ENCODE measurements around the gene DND1.
"Not testable (repeated sequence)": the region's sequence is repeated elsewhere in the genome, so short reads cannot be mapped to it uniquely, and the experiment has no call there.

The DND1 gene

DNA sequence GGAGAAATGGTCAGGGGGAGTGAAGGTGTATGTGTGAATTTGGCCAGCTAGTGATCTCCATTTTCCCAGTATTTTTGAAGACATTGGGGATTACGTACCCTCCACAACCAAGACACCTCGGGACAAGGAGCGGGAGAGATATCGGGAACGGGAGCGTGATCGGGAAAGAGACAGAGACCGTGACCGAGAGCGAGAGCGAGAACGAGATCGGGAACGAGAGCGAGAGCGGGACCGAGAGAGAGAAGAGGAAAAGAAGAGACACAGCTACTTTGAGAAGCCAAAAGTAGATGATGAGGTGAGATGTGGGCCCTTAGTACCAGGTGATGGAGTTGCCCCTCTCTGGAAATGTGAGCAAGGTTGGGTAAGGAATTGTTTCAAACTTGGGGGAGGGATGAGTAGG, 14.5 kb downstream of the DND1 start:
- Histone ChIP-seq H3K27ac (no peak overlapping the region), H3K4me3 (ENCODE audit: low read depth, low read length) (no peak overlapping the region), H3K27me3 (ENCODE audit: insufficient read depth, low read depth, severe bottlenecking) (no peaks in the 10 kb centered on the region), H3K9me3 (ENCODE audit: severe bottlenecking) (no peaks in the 10 kb centered on the region), H3K36me3 (peaks cover 95% of the 10 kb centered on the region)
- DNase-seq, result no peak
- TF ChIP-seq, protein P1, sequence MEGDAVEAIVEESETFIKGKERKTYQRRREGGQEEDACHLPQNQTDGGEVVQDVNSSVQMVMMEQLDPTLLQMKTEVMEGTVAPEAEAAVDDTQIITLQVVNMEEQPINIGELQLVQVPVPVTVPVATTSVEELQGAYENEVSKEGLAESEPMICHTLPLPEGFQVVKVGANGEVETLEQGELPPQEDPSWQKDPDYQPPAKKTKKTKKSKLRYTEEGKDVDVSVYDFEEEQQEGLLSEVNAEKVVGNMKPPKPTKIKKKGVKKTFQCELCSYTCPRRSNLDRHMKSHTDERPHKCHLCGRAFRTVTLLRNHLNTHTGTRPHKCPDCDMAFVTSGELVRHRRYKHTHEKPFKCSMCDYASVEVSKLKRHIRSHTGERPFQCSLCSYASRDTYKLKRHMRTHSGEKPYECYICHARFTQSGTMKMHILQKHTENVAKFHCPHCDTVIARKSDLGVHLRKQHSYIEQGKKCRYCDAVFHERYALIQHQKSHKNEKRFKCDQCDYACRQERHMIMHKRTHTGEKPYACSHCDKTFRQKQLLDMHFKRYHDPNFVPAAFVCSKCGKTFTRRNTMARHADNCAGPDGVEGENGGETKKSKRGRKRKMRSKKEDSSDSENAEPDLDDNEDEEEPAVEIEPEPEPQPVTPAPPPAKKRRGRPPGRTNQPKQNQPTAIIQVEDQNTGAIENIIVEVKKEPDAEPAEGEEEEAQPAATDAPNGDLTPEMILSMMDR (IDR thresholded peaks at IDR 0.05; ENCODE audit: low read depth, low read length), result no peak

DNA sequence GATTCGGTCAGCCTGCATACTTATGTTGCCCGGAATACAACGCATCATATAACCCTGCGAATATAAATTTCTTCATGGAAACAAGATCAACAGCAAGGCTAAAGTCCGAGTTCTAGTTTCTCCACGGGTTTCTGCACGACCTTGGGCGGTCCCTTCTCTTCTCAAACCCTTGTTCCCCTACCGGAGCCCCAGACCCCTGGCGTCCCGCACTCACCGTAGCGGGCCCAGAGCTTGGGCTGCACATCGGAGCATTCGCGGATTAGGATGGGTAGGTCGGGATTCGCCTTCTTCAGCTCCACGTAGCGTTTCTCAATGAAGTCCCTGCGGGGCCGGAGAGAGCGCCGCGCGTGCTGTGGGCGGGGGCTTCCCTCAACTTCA, 26.3 kb downstream of the DND1 start:
- TF ChIP-seq, protein P1 (IDR thresholded peaks at IDR 0.05; ENCODE audit: low read depth, low read length), result no peak
- peak overlapping the region; percentile 68 for H3K27ac ChIP-seq
- H3K27me3 ChIP-seq (ENCODE audit: insufficient read depth, low read depth, severe bottlenecking), result no peaks in the 10 kb centered on the region
- peaks cover 72% of the 10 kb centered on the region for H3K36me3 ChIP-seq
- no peak for DNase-seq
- H3K9me3 ChIP-seq (ENCODE audit: severe bottlenecking), result no peaks in the 10 kb centered on the region
- peak overlapping the region; percentile 89 for H3K4me3 ChIP-seq (ENCODE audit: low read depth, low read length)

DNA sequence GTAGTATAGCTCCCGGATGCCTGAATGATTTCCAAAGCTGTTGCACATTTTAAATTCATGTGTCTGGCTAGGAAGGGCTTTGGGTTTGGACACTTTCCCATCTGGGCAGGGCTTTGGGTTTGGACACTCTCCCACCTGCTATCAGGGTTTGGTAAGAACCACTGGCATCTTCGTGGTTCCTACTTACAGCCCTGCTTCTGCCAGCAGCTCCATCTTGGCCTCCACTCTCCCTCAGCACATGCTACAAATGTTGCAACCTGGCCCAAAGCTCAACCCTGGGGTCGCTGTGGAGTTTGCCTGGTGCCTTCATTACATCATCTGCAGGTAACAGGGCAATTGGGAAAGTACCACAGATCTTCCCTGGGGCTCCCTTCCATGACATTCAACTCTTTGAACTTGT, 30.7 kb downstream of the DND1 start:
- Histone ChIP-seq H3K9me3 (ENCODE audit: severe bottlenecking) (no peaks in the 10 kb centered on the region), H3K27ac (no peak overlapping the region), H3K4me3 (ENCODE audit: low read depth, low read length) (no peak overlapping the region), H3K27me3 (ENCODE audit: insufficient read depth, low read depth, severe bottlenecking) (no peaks in the 10 kb centered on the region), H3K36me3 (peaks cover 49% of the 10 kb centered on the region)
- DNase-seq, result no peak
- TF ChIP-seq, protein P1 (IDR thresholded peaks at IDR 0.05; ENCODE audit: low read depth, low read length), result no peak

DNA sequence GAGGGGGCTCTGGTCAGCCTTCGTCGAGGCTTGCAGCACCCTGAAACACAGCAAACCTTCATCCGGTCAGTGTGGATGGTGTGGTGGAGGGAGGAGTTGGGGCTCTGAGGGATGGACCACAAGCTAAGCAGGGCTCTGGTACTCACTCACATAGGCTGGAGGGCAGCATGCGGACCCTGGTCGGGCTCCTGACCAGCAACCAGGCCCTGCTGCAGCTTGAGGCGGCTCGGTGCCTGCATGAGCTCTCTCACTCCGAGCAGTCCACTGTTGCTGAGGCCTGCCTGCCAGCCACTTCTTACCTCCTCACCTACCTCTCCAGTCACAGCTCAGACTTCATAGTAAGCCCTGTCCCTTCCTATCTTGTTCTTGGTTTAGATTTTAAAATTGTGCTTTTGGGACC, 31.7 kb downstream of the DND1 start:
- TF ChIP-seq, protein P1 (IDR thresholded peaks at IDR 0.05; ENCODE audit: low read depth, low read length), result no peak
- no peaks in the 10 kb centered on the region for H3K27me3 ChIP-seq (ENCODE audit: insufficient read depth, low read depth, severe bottlenecking)
- H3K4me3 ChIP-seq (ENCODE audit: low read depth, low read length), result no peak overlapping the region
- H3K27ac ChIP-seq, result no peak overlapping the region
- H3K9me3 ChIP-seq (ENCODE audit: severe bottlenecking), result no peaks in the 10 kb centered on the region
- DNase-seq, result no peak
- H3K36me3 ChIP-seq, result peaks cover 48% of the 10 kb centered on the region

DNA sequence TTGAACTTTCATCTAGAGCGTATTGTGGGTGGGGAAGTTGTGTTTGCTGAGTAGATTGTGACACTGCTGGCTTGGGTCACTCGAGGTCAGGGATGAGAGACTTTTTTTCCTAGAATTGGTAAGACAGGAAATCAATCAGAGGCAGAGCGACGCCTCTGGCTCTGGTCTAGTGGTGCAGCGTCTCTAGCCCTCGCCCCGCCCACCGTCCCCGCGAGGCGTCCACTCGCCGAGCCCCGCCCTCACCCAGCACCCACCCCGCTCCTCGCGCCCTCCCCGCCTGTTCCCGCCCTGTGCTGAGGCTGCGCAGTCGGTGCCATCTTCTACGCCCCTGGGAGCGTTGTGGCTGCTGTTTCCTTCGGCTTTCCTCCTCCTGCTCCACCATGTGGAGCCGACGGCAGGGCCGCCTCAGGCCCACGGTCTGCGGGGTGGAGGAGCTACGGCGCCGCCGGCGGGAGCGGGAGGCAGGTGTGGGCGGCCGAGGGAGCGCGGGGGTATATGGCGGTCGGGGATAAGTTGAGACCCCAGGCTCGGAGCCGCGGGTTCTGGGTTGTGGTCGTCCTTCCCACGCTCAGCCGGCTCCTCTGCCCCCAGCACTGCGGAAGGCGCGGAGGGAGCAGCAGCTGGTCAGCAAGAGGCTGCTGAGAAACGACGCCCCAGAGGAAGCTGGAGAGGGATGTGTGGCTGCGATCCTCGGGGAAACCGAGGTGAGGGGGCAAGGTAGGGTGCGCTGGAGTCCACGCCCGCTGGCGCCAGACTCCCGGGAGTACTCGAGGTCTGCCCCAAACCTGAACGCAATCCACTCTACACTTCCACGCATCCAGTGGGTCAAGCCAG, 34.0 kb downstream of the DND1 start, which contains the start of gene TMCO6:
TSS of gene TMCO6 (plus strand) at position 304 of the 834 bp plus-strand sequence. CDS start at position 381, 77 bp downstream.
- H3K36me3 ChIP-seq, result peaks cover 27% of the 10 kb centered on the region
- peak within 1 kb of the TSS; percentile 62 for H3K4me3 ChIP-seq (ENCODE audit: low read depth, low read length)
- TF ChIP-seq, protein P1 (IDR thresholded peaks at IDR 0.05; ENCODE audit: low read depth, low read length), result peak; percentile 72
- H3K9me3 ChIP-seq (ENCODE audit: severe bottlenecking), result no peaks in the 10 kb centered on the region
- peak; percentile 98 for DNase-seq
- H3K27ac ChIP-seq, result peak within 1 kb of the TSS; percentile 89
- no peaks in the 10 kb centered on the region for H3K27me3 ChIP-seq (ENCODE audit: insufficient read depth, low read depth, severe bottlenecking)

DNA sequence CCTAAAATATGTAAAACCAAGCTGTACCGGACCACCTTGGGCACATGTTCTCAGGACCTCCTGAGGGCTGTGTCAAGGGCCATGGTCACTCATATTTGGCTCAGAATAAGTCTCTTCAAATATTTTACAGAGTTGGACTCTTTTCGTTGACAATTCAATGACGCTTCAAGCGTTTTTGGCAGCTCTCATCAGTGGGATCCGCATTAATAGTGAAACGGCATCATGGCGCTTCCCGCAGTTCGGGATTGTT, 34.6 kb downstream of the DND1 start:
- Histone ChIP-seq H3K36me3 (peaks cover 22% of the 10 kb centered on the region), H3K4me3 (ENCODE audit: low read depth, low read length) (peak overlapping the region; percentile 25), H3K27ac (peak overlapping the region; percentile 33; the same call in 1 of the 2 replicates)
- H3K9me3 ChIP-seq (ENCODE audit: severe bottlenecking); H3K27me3 ChIP-seq (ENCODE audit: insufficient read depth, low read depth, severe bottlenecking); DNase-seq: not testable (repeated sequence)

All from WERI-Rb-1 (cell line).